T-cell (primary cell): ENCODE measurements around the gene CLIP1. TPM values are rescaled to one million over a fixed set of nuclear protein-coding genes. Genes with fewer than 3 reads are reported as not detected.
"Not testable (repeated sequence)": the region's sequence is repeated elsewhere in the genome, so short reads cannot be mapped to it uniquely, and the experiment has no call there.

Experiments
- ATAC-seq, 4 experiments: fragments of 200-7000 bp in 3 of 4; fragments of 150-1000 bp in 1 of 4; cut with Tn5 transposase; replicated peaks in 1 of 4; 1 replicate in 3 of 4; 2 replicates in 1 of 4; pipeline ENCODE4 v1.10.0; 2021; ENCODE audit warnings: moderate library complexity in 3 of 4, mild to moderate bottlenecking in 2 of 4, moderate number of reproducible peaks in 1 of 4
- CTCF ChIA-PET, 2 donors: fragments of 300-600 bp; sonication (Branson Sonifier 250); formaldehyde crosslinking; loops; one replicate each; lab custom pipeline; 2022; ENCODE audit warnings: antibody characterized with exemption in 2 of 2; lab: Charles Lee
- POLR2A ChIA-PET, 2 donors: fragments of 300-600 bp; sonication (Branson Sonifier 250); formaldehyde crosslinking; loops; one replicate each; lab custom pipeline; 2022; ENCODE audit warnings: antibody characterized with exemption in 2 of 2; lab: Charles Lee
- DNase-seq, 35 experiments: peaks; one replicate each; pipeline versions ENCODE4 v3.0.0 to v3.0.0-alpha.2; 2013 to 2023
- H3K27ac ChIP-seq: one replicate; pipeline ENCODE4 v1.5.1; 2013; ENCODE audit warnings: low read length
- H3K27me3 ChIP-seq, 2 experiments: replicated peaks in 1 of 2; 1 replicate in 1 of 2; 2 replicates in 1 of 2; pipeline versions ENCODE4 v1.6.1 to v1.7.0; 2013; ENCODE audit warnings: low read length in 1 of 2, mixed read lengths in 1 of 2; ENCODE audit not compliant: control insufficient read depth in 2 of 2, insufficient read depth in 2 of 2; ENCODE audit errors: extremely low read depth in 1 of 2
- H3K36me3 ChIP-seq, 2 donors: 1 replicate in 1 of 2; 2 replicates in 1 of 2; pipeline versions ENCODE4 v1.6.1 to v1.7.0; 2013; ENCODE audit warnings: low read length in 1 of 2; ENCODE audit not compliant: control insufficient read depth in 2 of 2, insufficient read depth in 1 of 2; ENCODE audit errors: extremely low read depth in 1 of 2
- H3K4me1 ChIP-seq, 2 experiments: 1 replicate in 1 of 2; 2 replicates in 1 of 2; pipeline versions ENCODE4 v1.6.1 to v1.7.0; 2013; ENCODE audit warnings: low read length in 2 of 2, mixed read lengths in 1 of 2; ENCODE audit not compliant: insufficient read depth in 2 of 2, control insufficient read depth in 1 of 2; ENCODE audit errors: extremely low read depth in 1 of 2
- H3K4me3 ChIP-seq, 2 donors: 1 replicate in 1 of 2; 2 replicates in 1 of 2; pipeline versions ENCODE4 v1.5.1 to v1.7.0; 2013; ENCODE audit warnings: mild to moderate bottlenecking in 2 of 2, low read length in 1 of 2, moderate library complexity in 1 of 2; ENCODE audit not compliant: control insufficient read depth in 1 of 2; ENCODE audit errors: extremely low read depth in 1 of 2
- H3K9me3 ChIP-seq: 2 replicates; pipeline ENCODE4 v1.7.0; 2013
- H3K27ac Mint-ChIP-seq, 2 donors: one replicate each; pipeline ENCODE4 v1.8.0; 2020 to 2021; ENCODE audit warnings: mild to moderate bottlenecking in 2 of 2, mixed read lengths in 2 of 2
- H3K27me3 Mint-ChIP-seq, 2 donors: one replicate each; pipeline ENCODE4 v1.8.0; 2021 to 2022; ENCODE audit warnings: mixed read lengths in 2 of 2
- H3K36me3 Mint-ChIP-seq: one replicate; pipeline ENCODE4 v1.8.0; 2021; ENCODE audit warnings: mixed read lengths
- H3K4me1 Mint-ChIP-seq, 3 donors: one replicate each; pipeline ENCODE4 v1.8.0; 2020 to 2022; ENCODE audit warnings: mixed read lengths in 3 of 3, mild to moderate bottlenecking in 1 of 3
- H3K4me3 Mint-ChIP-seq, 3 donors: one replicate each; pipeline ENCODE4 v1.8.0; 2020 to 2022; ENCODE audit warnings: mild to moderate bottlenecking in 3 of 3, mixed read lengths in 3 of 3, moderate library complexity in 3 of 3
- H3K9me3 Mint-ChIP-seq, 3 donors: one replicate each; pipeline ENCODE4 v1.8.0; 2020 to 2022; ENCODE audit warnings: mixed read lengths in 3 of 3
- WGBS: methylation state at CpG from one replicate; pipeline ENCODE4 v1.1.5; 2013; ENCODE audit warnings: missing lambda C conversion rate; ENCODE audit not compliant: insufficient coverage; 5-methylcytosine and 5-hydroxymethylcytosine counted together
- total RNA-seq, 35 experiments: library from RNA in 6 of 35; stranded (reverse) in 6 of 35; fragments of 120-200 nt in 1 of 35; gene quantifications; one replicate each; pipeline versions ENCODE4 v1.2.1 to v1.2.4 and lab custom pipeline; 2013 to 2026

Gene CLIP1
- total RNA-seq, 5 donors from 2014 or later (not counting 1 experiment from before 2014, with no cell fraction given): 47.2 to 69.5 (median 59.4) TPM

DNA sequence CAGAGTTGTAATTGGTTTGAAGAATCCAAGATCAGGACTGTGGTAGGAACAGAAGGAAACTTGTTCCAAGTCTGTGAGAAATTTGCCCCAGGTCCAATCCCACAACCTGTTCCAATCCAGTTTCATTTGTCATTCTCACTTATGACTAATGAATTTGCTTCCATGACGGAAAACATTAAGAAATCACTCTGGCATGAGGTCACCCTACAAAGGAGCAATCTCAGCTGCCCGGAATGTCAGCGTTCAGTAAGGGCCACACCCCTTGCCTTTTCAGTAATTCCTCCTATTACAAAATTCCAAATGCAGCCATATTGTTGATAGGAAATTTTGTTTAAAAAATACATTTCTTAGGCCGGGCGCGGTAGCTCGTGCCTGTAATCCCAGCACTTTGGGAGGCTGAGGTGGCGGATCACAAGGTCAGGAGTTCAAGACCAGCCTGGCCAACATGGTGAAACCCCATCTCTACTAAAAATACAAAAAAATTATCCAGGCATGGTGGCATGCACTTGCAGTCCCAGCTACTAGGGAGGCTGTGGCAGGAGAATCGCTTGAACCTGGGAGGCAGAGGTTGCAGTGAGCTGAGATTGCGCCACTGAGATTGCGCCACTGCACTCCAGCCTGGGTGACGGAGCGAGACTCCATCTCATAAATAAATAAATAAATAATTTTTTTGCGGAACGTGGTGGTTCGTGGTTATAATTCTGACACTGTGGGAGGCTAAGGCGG, 42.0 kb upstream of the CLIP1 start:
- not testable (repeated sequence) for H3K27me3 Mint-ChIP-seq, H3K4me3 Mint-ChIP-seq, DNase-seq

DNA sequence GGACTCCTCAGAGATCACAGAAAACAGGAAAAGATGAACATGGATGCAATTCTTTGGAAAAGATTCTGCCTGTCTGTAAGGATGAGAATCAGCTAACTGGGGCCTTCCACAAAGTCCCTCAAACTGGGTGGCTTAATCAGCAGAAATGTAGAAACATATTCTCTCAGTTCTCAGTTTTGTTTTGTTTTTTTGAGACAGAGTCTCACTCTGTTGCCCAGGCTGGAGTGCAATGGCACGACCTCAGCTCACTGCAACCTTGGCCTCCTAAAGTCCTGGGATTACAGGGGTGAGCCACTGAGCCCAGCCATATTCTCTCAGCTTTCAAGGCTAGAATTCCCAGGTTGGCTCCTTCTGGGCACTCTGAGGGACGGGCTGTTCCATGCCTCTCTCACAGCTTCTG, 38.2 kb upstream of the CLIP1 start:
- no peaks in the 10 kb centered on the region for H3K36me3 ChIP-seq
- H3K4me1 Mint-ChIP-seq: peaks cover 0 to 10% (median 5%) of the 10 kb centered on the region in 3 donors
- no peak overlapping the region for H3K27ac Mint-ChIP-seq
- ATAC-seq: no peak
- WGBS: 78% methylated on average over 2 of the region's 2 CpGs
- no peaks in the 10 kb centered on the region for H3K27me3 ChIP-seq
- ChIA-PET POLR2A (no interaction called here), CTCF (no interaction called here)
- no peaks in the 10 kb centered on the region for H3K9me3 ChIP-seq
- H3K9me3 Mint-ChIP-seq: no peaks in the 10 kb centered on the region
- no peaks in the 10 kb centered on the region for H3K36me3 Mint-ChIP-seq
- no peaks in the 10 kb centered on the region for H3K27me3 Mint-ChIP-seq
- H3K4me3 ChIP-seq: no peak overlapping the region
- H3K4me1 ChIP-seq: peaks cover 0 to 4% of the 10 kb centered on the region in 2 experiments
- no peak overlapping the region for H3K27ac ChIP-seq
- DNase-seq: no peak
- no peak overlapping the region for H3K4me3 Mint-ChIP-seq

More for the DNA sequence above, 42.0 kb upstream of the CLIP1 start:
- H3K9me3 ChIP-seq, H3K27ac Mint-ChIP-seq, H3K9me3 Mint-ChIP-seq, H3K4me3 ChIP-seq, H3K36me3 Mint-ChIP-seq, ATAC-seq, H3K4me1 ChIP-seq, H3K27ac ChIP-seq, POLR2A ChIA-PET, H3K4me1 Mint-ChIP-seq, H3K27me3 ChIP-seq, H3K36me3 ChIP-seq, CTCF ChIA-PET: not testable (repeated sequence)
- no CpG with 5 or more reads among the region's 17 CpGs for WGBS

GRCh38 chr12:122460061-122460460, 37.6 kb upstream of the CLIP1 start:
- no peak for ATAC-seq
- H3K4me1 ChIP-seq: peaks cover 0 to 4% of the 10 kb centered on the region in 2 experiments
- H3K27me3 ChIP-seq: no peaks in the 10 kb centered on the region
- no peak overlapping the region for H3K4me3 ChIP-seq
- Mint-ChIP-seq H3K36me3 (no peaks in the 10 kb centered on the region), H3K9me3 (no peaks in the 10 kb centered on the region), H3K4me1 (peaks cover 0 to 10% (median 5%) of the 10 kb centered on the region in 3 donors), H3K27ac (no peak overlapping the region), H3K4me3 (no peak overlapping the region), H3K27me3 (no peaks in the 10 kb centered on the region)
- DNase-seq: no peak
- no peaks in the 10 kb centered on the region for H3K36me3 ChIP-seq
- ChIA-PET POLR2A (no interaction called here), CTCF (no interaction called here)
- H3K9me3 ChIP-seq: no peaks in the 10 kb centered on the region
- WGBS: 100% methylated on average over 1 of the region's 7 CpGs
- no peak overlapping the region for H3K27ac ChIP-seq

DNA sequence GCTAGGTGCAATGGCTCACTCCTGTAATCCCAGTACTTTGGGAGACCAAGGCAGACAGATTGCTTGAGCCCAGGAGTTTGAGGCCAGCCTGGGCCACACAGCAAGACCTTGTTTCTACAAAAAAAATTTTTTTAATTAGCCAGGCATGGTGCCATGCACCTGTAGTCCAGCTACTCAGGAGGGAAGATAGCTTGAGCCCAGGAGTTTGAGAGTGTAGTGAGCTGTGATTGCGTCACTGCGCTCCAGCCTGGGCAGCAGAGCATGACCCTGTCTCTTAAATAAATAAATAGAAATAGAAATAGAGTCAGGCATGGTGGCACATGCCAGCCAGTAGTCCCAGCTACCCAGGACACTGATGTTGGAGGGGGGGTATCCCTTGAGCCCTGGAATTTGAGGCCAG, 36.7 kb upstream of the CLIP1 start:
- DNase-seq (no peak), ATAC-seq (no peak)
- Histone ChIP-seq H3K9me3 (no peaks in the 10 kb centered on the region), H3K27ac (no peak overlapping the region), H3K4me1 (peaks cover 2 to 11% of the 10 kb centered on the region in 2 experiments), H3K4me3 (no peak overlapping the region), H3K36me3 (no peaks in the 10 kb centered on the region), H3K27me3 (no peaks in the 10 kb centered on the region)
- no peaks in the 10 kb centered on the region for H3K27me3 Mint-ChIP-seq
- no peaks in the 10 kb centered on the region for H3K9me3 Mint-ChIP-seq
- peaks cover 2 to 16% (median 11%) of the 10 kb centered on the region in 3 donors for H3K4me1 Mint-ChIP-seq
- CTCF ChIA-PET: interaction anchor here (0.7 kb wide), 2 partner anchors 14 to 56 kb away, joined by 5 to 8 read pairs; no protein-coding TSS in a partner anchor
- H3K27ac Mint-ChIP-seq: no peak overlapping the region
- POLR2A ChIA-PET: no interaction called here
- no peak overlapping the region for H3K4me3 Mint-ChIP-seq
- no CpG with 5 or more reads among the region's 2 CpGs for WGBS
- H3K36me3 Mint-ChIP-seq: no peaks in the 10 kb centered on the region

DNA sequence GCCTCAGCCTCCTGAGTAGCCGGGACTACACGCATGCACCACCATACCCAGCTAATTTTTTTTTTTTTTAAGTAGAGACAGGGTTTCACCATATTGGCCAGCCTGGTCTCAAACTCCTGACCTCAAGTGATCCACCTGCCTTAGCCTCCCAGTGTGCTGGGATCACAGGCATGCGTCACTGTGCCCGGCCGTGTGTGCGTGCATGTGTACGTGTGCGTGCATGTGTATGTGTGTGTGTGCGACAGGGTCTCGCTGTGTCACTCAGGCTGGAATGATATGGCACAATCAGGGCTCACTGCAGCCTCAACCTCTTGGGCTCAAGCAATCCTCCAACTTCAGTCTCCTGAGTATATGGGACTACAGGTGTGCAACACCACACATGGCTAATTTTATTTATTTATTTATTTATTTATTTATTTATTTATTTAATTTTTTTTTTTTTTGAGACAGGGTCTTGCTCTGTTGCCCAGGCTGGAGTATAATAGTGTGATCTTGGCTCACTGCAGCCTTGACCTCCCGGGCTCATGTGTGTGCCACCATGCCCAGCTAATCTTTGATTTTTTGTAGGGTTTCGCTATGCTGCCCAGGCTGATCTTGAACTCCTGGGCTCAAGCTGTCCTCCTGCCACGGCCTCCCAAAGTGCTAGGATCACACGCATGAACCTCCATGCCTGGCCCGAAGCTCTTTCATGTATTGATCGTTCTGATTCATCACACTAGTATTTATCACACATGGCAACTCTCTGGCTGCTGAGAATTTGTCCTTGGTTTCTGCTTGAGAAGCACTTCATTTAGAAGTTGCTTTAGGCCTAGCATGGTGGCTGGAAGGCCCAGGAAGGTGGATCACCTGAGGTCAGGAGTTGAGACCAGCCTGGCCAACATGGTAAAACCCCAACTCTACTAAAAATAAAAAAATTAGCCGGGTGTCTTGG, 35.9 kb upstream of the CLIP1 start:
- POLR2A ChIA-PET: no interaction called here
- peak overlapping the region; percentile 49 to 78 for H3K27ac Mint-ChIP-seq
- H3K36me3 ChIP-seq: no peaks in the 10 kb centered on the region
- no peak for DNase-seq
- no peak overlapping the region for H3K4me3 ChIP-seq
- H3K9me3 ChIP-seq: no peaks in the 10 kb centered on the region
- H3K4me3 Mint-ChIP-seq: no peak overlapping the region
- H3K27me3 ChIP-seq: no peaks in the 10 kb centered on the region
- 100% methylated on average over 6 of the region's 17 CpGs for WGBS
- H3K9me3 Mint-ChIP-seq: no peaks in the 10 kb centered on the region
- H3K27ac ChIP-seq: no peak overlapping the region
- H3K4me1 Mint-ChIP-seq: peaks cover 11 to 25% (median 19%) of the 10 kb centered on the region in 3 donors
- ATAC-seq: no peak
- no peaks in the 10 kb centered on the region for H3K36me3 Mint-ChIP-seq
- H3K4me1 ChIP-seq: peaks cover 8 to 20% of the 10 kb centered on the region in 2 experiments
- CTCF ChIA-PET: interaction anchor here (0.6 to 1.0 kb wide), 3 partner anchors 13 to 14 kb away, joined by 3 to 14 read pairs (median 8); no protein-coding TSS in a partner anchor
- H3K27me3 Mint-ChIP-seq: no peaks in the 10 kb centered on the region

DNA sequence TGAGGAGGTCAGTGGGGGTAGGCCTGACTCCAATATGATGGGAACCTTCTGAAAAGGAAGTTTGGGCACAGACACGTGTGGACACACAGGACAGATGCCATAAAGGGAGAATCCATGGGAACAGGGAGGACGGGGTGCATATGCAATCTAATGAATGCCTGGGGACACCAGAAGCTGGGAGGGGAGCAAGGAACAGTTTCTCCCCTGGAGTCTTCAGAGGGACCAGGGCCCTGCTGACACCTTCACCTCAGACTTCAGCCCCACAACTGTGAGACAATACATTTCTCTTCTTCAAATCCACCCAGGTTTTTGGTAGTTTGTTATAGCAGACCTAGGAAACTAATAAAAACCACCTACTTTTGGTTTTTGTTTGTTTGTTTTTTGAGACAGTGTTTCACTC, 35.2 kb upstream of the CLIP1 start:
- Histone ChIP-seq H3K9me3 (no peaks in the 10 kb centered on the region), H3K36me3 (no peaks in the 10 kb centered on the region), H3K27me3 (no peaks in the 10 kb centered on the region), H3K27ac (no peak overlapping the region), H3K4me1 (peaks cover 12 to 26% of the 10 kb centered on the region in 2 experiments), H3K4me3 (no peak overlapping the region)
- Mint-ChIP-seq H3K9me3 (no peaks in the 10 kb centered on the region), H3K4me3 (no peak overlapping the region), H3K27me3 (no peaks in the 10 kb centered on the region), H3K4me1 (peaks cover 18 to 32% (median 27%) of the 10 kb centered on the region in 3 donors), H3K27ac (peak overlapping the region; percentile 49 to 78), H3K36me3 (no peaks in the 10 kb centered on the region)
- WGBS: 86% methylated on average over 2 of the region's 2 CpGs
- POLR2A ChIA-PET: no interaction called here
- no peak for ATAC-seq
- DNase-seq: no peak
- CTCF ChIA-PET: no interaction called here
